HepG2 (cell line): Measurements from ENCODE around the gene HRH2. TPM values are rescaled to one million over a fixed set of nuclear protein-coding genes. Genes with fewer than 3 reads are reported as not detected.

Experiments
- ATAC-seq: fragments of 200-7000 bp; cut with Tn5 transposase; 3 replicates; pipeline ENCODE4 v1.9.1; 2020; ENCODE audit warnings: mild to moderate bottlenecking, moderate library complexity
- BruUV-seq: library from RNA; stranded (reverse); fragments of 400-500 nt; replicated peaks from 2 replicates; lab custom pipeline; 2021; lab: Mats Ljungman, UMichigan
- CTCF ChIA-PET: fragments of 300-600 bp; formaldehyde crosslinking; extraction: SDS; loops from one replicate; lab custom pipeline; 2021; ENCODE audit warnings: low total read pairs, inconsistent platforms, low intra/inter-chr PET ratio; lab: Yijun Ruan, JAX
- POLR2A ChIA-PET: fragments of 350-600 bp; sonication (Branson Sonifier 250); formaldehyde crosslinking; loops from one replicate; lab custom pipeline; 2020; ENCODE audit warnings: antibody characterized with exemption, inconsistent platforms; lab: Yijun Ruan, JAX
- DNase-seq: peaks from one replicate; pipeline ENCODE4 v3.0.0-alpha.2; 2015; ENCODE audit warnings: low spot score
- FAIRE-seq: peaks from 3 replicates; lab custom pipeline; 2011; peaks lifted over from hg19 to GRCh38; lab: Jason Lieb, UNC
- H2AFZ ChIP-seq: one replicate; pipeline ENCODE4 v1.6.1; 2011; ENCODE audit warnings: low read length, inconsistent platforms
- H3K27ac ChIP-seq: fragments of 300-600 bp; 3 replicates; pipeline ENCODE4 v1.8.0; 2011; ENCODE audit warnings: mixed run types, mild to moderate bottlenecking, mixed read lengths, low read length, inconsistent platforms; ENCODE audit not compliant: insufficient read depth; ENCODE audit errors: extremely low read length
- H3K27me3 ChIP-seq, 2 experiments: fragments of 200-600 bp in 1 of 2; 2 replicates in 1 of 2; 3 replicates in 1 of 2; pipeline versions ENCODE4 v1.6.0 to v1.8.0; 2011; ENCODE audit warnings: low read length in 2 of 2, mild to moderate bottlenecking in 2 of 2, moderate library complexity in 2 of 2, inconsistent platforms in 1 of 2; ENCODE audit not compliant: insufficient read depth in 2 of 2, control insufficient read depth in 1 of 2
- H3K36me3 ChIP-seq, 2 experiments: fragments of 200-600 bp in 1 of 2; replicated peaks in 1 of 2; 2 replicates in 1 of 2; 3 replicates in 1 of 2; pipeline versions ENCODE4 v1.5.1 to v1.8.0; 2011; ENCODE audit warnings: low read length in 2 of 2, inconsistent platforms in 1 of 2; ENCODE audit not compliant: insufficient read depth in 2 of 2, control insufficient read depth in 1 of 2
- H3K4me1 ChIP-seq: 2 replicates; pipeline ENCODE4 v1.5.1; 2012; ENCODE audit warnings: low read length, inconsistent platforms; ENCODE audit not compliant: insufficient read depth
- H3K4me2 ChIP-seq: 2 replicates; pipeline ENCODE4 v1.6.0; 2011; ENCODE audit warnings: low read depth, low read length, inconsistent platforms
- H3K4me3 ChIP-seq, 3 experiments: fragments of 200-600 bp in 1 of 3; sonication (generic), shearing (Covaris generic) in 1 of 3; replicated peaks in 1 of 3; 2 replicates each; pipeline ENCODE4 v1.5.1; 2011 to 2016; ENCODE audit warnings: low read length in 3 of 3, inconsistent platforms in 2 of 3, low read depth in 2 of 3, mild to moderate bottlenecking in 2 of 3, control low read depth in 1 of 3, mixed read lengths in 1 of 3; ENCODE audit not compliant: insufficient read depth in 1 of 3
- H3K79me2 ChIP-seq: one replicate; pipeline ENCODE4 v1.6.1; 2011; ENCODE audit warnings: low read length, inconsistent platforms; ENCODE audit not compliant: insufficient read depth
- H3K9ac ChIP-seq: 2 replicates; pipeline ENCODE4 v1.6.0; 2011; ENCODE audit warnings: mild to moderate bottlenecking, low read depth, low read length, inconsistent platforms; ENCODE audit not compliant: insufficient read depth
- H3K9me3 ChIP-seq: 2 replicates; pipeline ENCODE4 v1.5.1; 2012; ENCODE audit warnings: mild to moderate bottlenecking, low read length
- H4K20me1 ChIP-seq: 2 replicates; pipeline ENCODE4 v1.6.0; 2011; ENCODE audit warnings: inconsistent platforms, mild to moderate bottlenecking, low read length, moderate library complexity; ENCODE audit not compliant: insufficient read depth
- ATF4 ChIP-seq, 2 experiments: fragments of 450-650 bp in 1 of 2; sonication (generic) in 1 of 2; formaldehyde crosslinking; IDR thresholded peaks; 2 replicates each; pipeline versions ENCODE4 v1.5.0 to v1.8.0; 2020 to 2022; ENCODE audit warnings: mild to moderate bottlenecking in 1 of 2, missing genetic modification reagents in 1 of 2
- CENPBD1 ChIP-seq: sonication (generic); formaldehyde crosslinking; IDR thresholded peaks from 2 replicates; pipeline ENCODE4 v1.8.0; 2022; ENCODE audit warnings: missing genetic modification reagents, low read depth, mild to moderate bottlenecking, borderline replicate concordance
- KAT7 ChIP-seq: IDR thresholded peaks from 2 replicates; pipeline ENCODE4 v1.6.1; 2018; ENCODE audit warnings: borderline replicate concordance, missing compliant biosample characterization
- RARG ChIP-seq: sonication (generic); formaldehyde crosslinking; IDR thresholded peaks from 2 replicates; pipeline ENCODE4 v1.4.0; 2020; ENCODE audit warnings: low read depth, mild to moderate bottlenecking, missing genetic modification reagents
- RCOR2 ChIP-seq: IDR thresholded peaks from 2 replicates; pipeline ENCODE4 v1.6.1; 2016; ENCODE audit warnings: missing biosample characterization, missing genetic modification reagents
- ZBTB14 ChIP-seq: sonication (generic); formaldehyde crosslinking; IDR thresholded peaks from 2 replicates; pipeline ENCODE4 v1.4.0; 2020; ENCODE audit warnings: missing genetic modification reagents
- ZNF616 ChIP-seq: sonication (generic); formaldehyde crosslinking; IDR thresholded peaks from 2 replicates; pipeline ENCODE4 v1.5.0; 2020; ENCODE audit warnings: low read depth, mild to moderate bottlenecking, missing genetic modification reagents
- ZNF766 ChIP-seq: sonication (generic); formaldehyde crosslinking; IDR thresholded peaks from 2 replicates; pipeline ENCODE4 v1.5.0; 2020; ENCODE audit warnings: missing genetic modification reagents, borderline replicate concordance
- WGBS: methylation state at CpG from one replicate; pipeline ENCODE4 v1.1.6; 2017; ENCODE audit warnings: low lambda C conversion rate; 5-methylcytosine and 5-hydroxymethylcytosine counted together
- in situ Hi-C: cut with HindIII; loops from 2 replicates; pipeline ENCODE4 v1.10.0; 2017; ENCODE audit warnings: low pct_unique_long_range_greater_than_20kb; ENCODE audit not compliant: extremely low pct_ligation_motif_present
- intact Hi-C: fragments of 100-400 bp; cut with micrococcal nuclease; formaldehyde crosslinking; loops from one replicate; pipeline ENCODE4 v1.10.0; 2022; ENCODE audit not compliant: unreplicated experiment
- polyA plus RNA-seq, 8 experiments: library from polyadenylated mRNA; depleted of rRNA in 3 of 8; stranded (reverse) in 7 of 8; unstranded in 1 of 8; fragments of >200 nt; fragmentation: Illumina TruSeq in 4 of 8; extraction: Trizol in 4 of 8; gene quantifications; 2 replicates each; pipeline versions ENCODE4 v1.2.1 to v1.2.3, GENCODE V29; 2011 to 2016; ENCODE audit warnings: low read depth in 4 of 8, missing spikeins in 1 of 8, mixed read lengths in 1 of 8; ENCODE audit not compliant: insufficient read depth in 1 of 8
- total RNA-seq, 5 experiments: library from RNA; depleted of rRNA; stranded (reverse); fragments of >200 nt; fragmentation: Illumina TruSeq; extraction: Trizol; gene quantifications; 2 replicates each; pipeline ENCODE4 v1.2.3, GENCODE V29; 2016; ENCODE audit warnings: low read depth in 1 of 5

The HRH2 gene
- total and polyA plus RNA-seq, 2 of the 13 experiments (the other 11 are each of a cell fraction or from before 2014, with no cell fraction given): not detected

GRCh38 chr5:175657593-175658271 is at the start of gene HRH2 (continued):
- TF ChIP-seq CENPBD1 (no peak), ZNF766 (CRISPR knock-in tag) (no peak), RARG (no peak), KAT7 (CRISPR knock-in tag) (no peak), ZBTB14 (CRISPR knock-in tag) (no peak), ATF4 (CRISPR knock-in tag; IDR thresholded peaks at IDR 0.05) (no peak)
- TF ChIP-seq, all 625 proteins: peak for 0

GRCh38 chr5:175609526-175609925 is 48.3 kb upstream of the HRH2 start:
- no peak overlapping the region for H3K9ac ChIP-seq
- H3K36me3 ChIP-seq: no peaks in the 10 kb centered on the region
- FAIRE-seq (no peak), DNase-seq (no peak), ATAC-seq (no peak)
- H3K79me2 ChIP-seq: no peaks in the 10 kb centered on the region
- H3K4me3 ChIP-seq: no peak overlapping the region
- H3K4me1 ChIP-seq: no peaks in the 10 kb centered on the region
- CTCF ChIA-PET: no interaction called here
- H3K9me3 ChIP-seq: no peaks in the 10 kb centered on the region
- 49% methylated on average over 8 of the region's 11 CpGs for WGBS
- no peak overlapping the region for H3K4me2 ChIP-seq
- intact Hi-C loops: no loop called here
- no peak overlapping the region for H2AFZ ChIP-seq
- POLR2A ChIA-PET: no interaction called here
- no peak for TF ChIP-seq ZNF616
- TF ChIP-seq RCOR2 (CRISPR knock-in tag): no peak
- in situ Hi-C loops: no loop called here
- H4K20me1 ChIP-seq: no peaks in the 10 kb centered on the region
- peaks cover 0 to 7% of the 10 kb centered on the region in 2 experiments; a peak in 2 of 5 replicates for H3K27me3 ChIP-seq
- BruUV-seq: no TSS peak
- no peak overlapping the region for H3K27ac ChIP-seq
